ENCODE results near the gene TESMIN.

Gene TESMIN

DNA sequence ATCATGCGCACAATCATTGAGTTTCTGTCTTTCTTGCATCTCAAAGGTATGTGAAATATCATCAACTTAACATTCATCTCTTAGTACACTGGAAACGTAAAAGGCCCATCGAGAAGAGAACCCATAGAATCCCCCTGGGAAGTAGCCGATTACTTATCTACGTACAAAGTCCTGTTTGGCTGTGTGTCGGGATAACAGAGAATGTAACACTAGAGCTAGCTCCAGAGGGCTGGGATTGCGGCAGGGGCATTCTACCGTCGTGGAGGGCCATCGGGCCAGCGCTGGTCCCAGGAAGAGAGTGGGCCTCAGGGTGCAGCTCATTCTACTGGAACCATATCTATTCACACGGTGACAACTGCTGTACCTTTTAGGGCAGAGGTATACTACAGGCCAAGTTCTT lies 62.4 kb downstream of the TESMIN start:
- no peak overlapping the region for H3K9ac ChIP-seq (ENCODE audit: insufficient read length)
- DNase-seq (ENCODE audit: low read depth, low spot score), result no peak
- H3K36me3 ChIP-seq (ENCODE audit: insufficient read depth, low read length), result no peaks in the 10 kb centered on the region
- H3K4me3 ChIP-seq, result no peak overlapping the region
- H3K27ac ChIP-seq, result no peak overlapping the region
- no peaks in the 10 kb centered on the region for H3K9me3 ChIP-seq (ENCODE audit: low read depth, low read length)
- TF ChIP-seq POLR2AphosphoS5 (IDR thresholded peaks at IDR 0.05; ENCODE audit: borderline replicate concordance, low read depth, low read length) (no peak), FOXP2 (optimal IDR thresholded peaks at IDR 0.05; ENCODE audit: control extremely low read depth, extremely low read length, insufficient read depth) (no peak), EZH2 (IDR thresholded peaks at IDR 0.05) (no peak)

DNA sequence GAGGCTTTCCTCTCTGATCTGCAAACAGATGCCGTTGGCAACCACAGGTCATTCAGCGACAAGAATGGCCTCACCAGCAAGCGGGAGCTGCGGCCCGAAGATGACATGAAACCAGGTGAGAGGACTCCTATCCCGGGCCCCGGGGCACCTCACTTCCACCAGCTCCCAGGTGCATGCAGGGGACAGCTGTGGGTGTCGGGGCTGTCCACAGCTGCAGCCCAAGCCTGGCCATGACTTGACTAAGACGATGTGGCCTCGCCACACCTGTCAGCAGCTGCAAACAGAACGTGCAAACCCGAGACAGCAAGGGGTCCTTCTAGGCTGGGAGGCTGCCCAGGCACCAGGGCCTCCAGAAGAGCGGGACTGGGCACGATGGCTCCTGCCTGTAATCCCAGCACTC lies 63.3 kb downstream of the TESMIN start:
- Histone ChIP-seq H3K27ac (no peak overlapping the region), H3K9ac (ENCODE audit: insufficient read length) (no peak overlapping the region), H3K36me3 (ENCODE audit: insufficient read depth, low read length) (no peaks in the 10 kb centered on the region), H3K4me3 (no peak overlapping the region), H3K9me3 (ENCODE audit: low read depth, low read length) (no peaks in the 10 kb centered on the region)
- no peak for DNase-seq (ENCODE audit: low read depth, low spot score)
- no peak for TF ChIP-seq FOXP2 (optimal IDR thresholded peaks at IDR 0.05; ENCODE audit: control extremely low read depth, extremely low read length, insufficient read depth)
- no peak for TF ChIP-seq POLR2AphosphoS5 (IDR thresholded peaks at IDR 0.05; ENCODE audit: borderline replicate concordance, low read depth, low read length)
- no peak for TF ChIP-seq EZH2 (IDR thresholded peaks at IDR 0.05)

DNA sequence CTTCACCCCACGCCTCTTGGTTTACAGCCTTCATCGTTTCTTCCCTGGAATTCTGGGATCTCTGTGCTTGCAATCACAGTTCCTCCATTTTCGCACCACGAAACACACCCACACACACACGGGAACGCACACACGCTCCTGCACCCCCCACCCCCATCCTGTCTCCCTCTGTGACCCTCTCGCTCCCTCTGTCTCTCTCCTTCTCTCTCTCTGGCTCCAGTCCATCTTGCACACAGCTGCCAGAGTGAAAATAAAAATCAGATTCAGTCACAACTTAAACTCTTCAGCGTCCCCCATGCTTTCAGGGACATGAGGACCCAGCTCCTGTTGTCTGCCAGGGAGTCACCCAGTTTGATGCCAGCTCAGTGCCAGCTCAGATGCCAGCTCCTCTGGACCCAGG lies 64.0 kb downstream of the TESMIN start:
- H3K36me3 ChIP-seq (ENCODE audit: insufficient read depth, low read length), result no peaks in the 10 kb centered on the region
- no peak for DNase-seq (ENCODE audit: low read depth, low spot score)
- H3K27ac ChIP-seq, result no peak overlapping the region
- no peak overlapping the region for H3K9ac ChIP-seq (ENCODE audit: insufficient read length)
- no peaks in the 10 kb centered on the region for H3K9me3 ChIP-seq (ENCODE audit: low read depth, low read length)
- TF ChIP-seq FOXP2 (optimal IDR thresholded peaks at IDR 0.05; ENCODE audit: control extremely low read depth, extremely low read length, insufficient read depth) (no peak), POLR2AphosphoS5 (IDR thresholded peaks at IDR 0.05; ENCODE audit: borderline replicate concordance, low read depth, low read length) (no peak), EZH2 (IDR thresholded peaks at IDR 0.05) (no peak)
- no peak overlapping the region for H3K4me3 ChIP-seq

DNA sequence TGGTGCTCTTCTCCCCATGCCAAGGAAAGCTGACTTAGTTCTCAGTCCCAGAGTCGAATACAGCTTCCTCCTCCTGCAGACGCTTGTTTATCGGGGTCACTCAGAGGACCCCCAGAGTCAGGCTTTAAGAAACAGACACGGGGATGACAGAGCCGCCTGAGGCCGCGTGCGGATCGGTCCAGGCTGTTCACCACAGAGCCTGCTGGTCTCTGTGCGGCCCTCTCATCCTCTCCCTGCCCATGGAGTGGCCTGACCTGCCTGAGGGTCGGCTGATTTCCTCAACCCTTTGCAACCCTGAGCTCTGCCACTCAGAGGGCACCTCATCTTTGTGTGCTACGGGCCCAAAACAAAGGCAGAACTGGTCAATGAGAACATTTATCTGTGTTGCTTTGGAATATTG lies 64.8 kb downstream of the TESMIN start:
- Histone ChIP-seq H3K4me3 (no peak overlapping the region), H3K27ac (no peak overlapping the region), H3K9me3 (ENCODE audit: low read depth, low read length) (no peaks in the 10 kb centered on the region), H3K36me3 (ENCODE audit: insufficient read depth, low read length) (no peaks in the 10 kb centered on the region), H3K9ac (ENCODE audit: insufficient read length) (no peak overlapping the region)
- TF ChIP-seq FOXP2 (optimal IDR thresholded peaks at IDR 0.05; ENCODE audit: control extremely low read depth, extremely low read length, insufficient read depth), result no peak
- TF ChIP-seq EZH2 (IDR thresholded peaks at IDR 0.05), result no peak
- TF ChIP-seq POLR2AphosphoS5 (IDR thresholded peaks at IDR 0.05; ENCODE audit: borderline replicate concordance, low read depth, low read length), result no peak
- DNase-seq (ENCODE audit: low read depth, low spot score), result no peak

DNA sequence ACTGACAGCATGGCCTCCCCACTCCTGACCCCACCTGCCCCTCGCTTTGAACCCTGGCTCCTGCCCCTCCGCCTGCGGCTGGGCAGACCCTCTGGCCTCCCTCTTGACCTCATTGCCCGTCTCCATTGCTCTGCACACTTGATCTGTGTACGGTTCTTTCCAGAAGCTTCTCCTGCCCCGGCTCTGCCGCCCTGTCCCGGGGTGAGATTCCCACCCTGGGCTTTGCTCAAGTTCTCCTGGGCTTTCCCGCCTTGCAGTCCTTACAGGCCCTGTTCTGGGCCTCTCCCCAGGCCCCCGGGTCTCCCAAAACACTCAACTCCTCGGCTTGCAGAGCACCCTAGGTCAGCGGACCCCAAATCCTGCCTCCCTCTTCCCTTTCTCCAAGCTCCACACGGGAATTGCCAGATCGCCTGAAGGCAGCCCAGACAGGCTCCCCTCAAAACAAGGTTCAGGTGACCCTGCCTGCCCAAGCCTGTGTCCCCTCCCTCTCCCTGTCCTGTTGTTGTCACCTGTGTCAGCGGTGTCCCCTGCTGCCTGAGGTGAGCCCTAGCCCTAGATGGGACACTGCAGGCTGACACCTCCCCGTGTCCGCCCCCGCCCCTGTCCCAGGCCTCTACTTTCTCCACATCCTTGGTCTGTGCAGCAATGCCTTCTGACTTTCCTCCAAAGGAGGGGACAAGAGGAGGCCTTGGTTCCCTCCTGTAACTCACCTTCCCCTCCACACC lies 65.5 kb downstream of the TESMIN start:
- no peak overlapping the region for H3K9ac ChIP-seq (ENCODE audit: insufficient read length)
- TF ChIP-seq POLR2AphosphoS5 (IDR thresholded peaks at IDR 0.05; ENCODE audit: borderline replicate concordance, low read depth, low read length), result no peak
- TF ChIP-seq FOXP2 (optimal IDR thresholded peaks at IDR 0.05; ENCODE audit: control extremely low read depth, extremely low read length, insufficient read depth), result no peak
- TF ChIP-seq EZH2 (IDR thresholded peaks at IDR 0.05), result no peak
- H3K27ac ChIP-seq, result no peak overlapping the region
- DNase-seq (ENCODE audit: low read depth, low spot score), result no peak
- H3K9me3 ChIP-seq (ENCODE audit: low read depth, low read length), result no peaks in the 10 kb centered on the region
- H3K4me3 ChIP-seq, result no peak overlapping the region
- H3K36me3 ChIP-seq (ENCODE audit: insufficient read depth, low read length), result no peaks in the 10 kb centered on the region

DNA sequence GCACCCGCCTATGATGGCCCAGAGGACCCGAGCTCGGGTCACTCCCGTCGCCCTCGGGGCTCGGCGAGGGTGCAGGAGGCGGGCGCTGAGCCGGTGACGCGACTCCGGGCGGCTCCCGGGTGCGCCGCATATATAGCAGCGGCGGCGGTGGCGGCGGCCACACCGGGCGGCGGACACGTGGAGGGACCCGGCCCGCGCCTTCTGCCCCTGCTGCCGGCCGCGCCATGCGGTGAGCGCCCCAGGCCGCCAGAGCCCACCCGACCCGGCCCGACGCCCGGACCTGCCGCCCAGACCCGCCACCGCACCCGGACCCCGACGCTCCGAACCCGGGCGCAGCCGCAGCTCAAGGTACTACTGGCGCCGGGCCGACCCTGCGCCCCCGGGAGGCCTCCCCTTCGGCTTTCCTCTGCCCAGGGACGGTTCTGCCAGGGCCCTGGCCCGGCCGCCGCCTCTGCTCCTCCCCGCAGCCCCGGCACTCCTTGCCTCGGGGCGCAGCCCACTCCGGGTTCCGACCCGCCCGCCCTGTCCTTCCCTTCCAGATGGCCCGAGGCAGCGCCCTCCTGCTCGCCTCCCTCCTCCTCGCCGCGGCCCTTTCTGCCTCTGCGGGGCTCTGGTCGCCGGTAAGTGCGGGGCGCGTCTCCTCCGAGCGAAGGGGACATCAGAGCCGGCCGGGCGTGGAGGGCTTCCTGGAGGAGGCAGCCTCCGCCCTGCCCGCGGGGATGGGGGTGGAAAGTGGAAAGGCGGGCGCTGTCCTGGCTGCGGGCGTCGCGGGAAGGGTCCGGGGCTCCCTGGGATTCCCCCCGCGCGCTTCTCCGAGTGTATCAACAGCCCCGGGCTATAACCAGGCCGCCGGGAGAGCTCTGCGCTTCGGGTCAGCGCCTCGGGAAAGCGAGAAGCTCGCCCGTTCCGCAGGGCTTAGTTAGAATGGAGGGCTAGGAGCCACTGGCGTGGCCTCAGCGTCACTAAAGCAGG lies 66.6 kb downstream of the TESMIN start, which contains the start of gene GAL:
Gene GAL (plus strand): TSS at position 160 of the 972 bp plus-strand sequence. CDS start 380 bp downstream, at position 540.
- H3K27ac ChIP-seq, result no peak within 1 kb of the TSS
- no peaks in the 10 kb centered on the region for H3K36me3 ChIP-seq (ENCODE audit: insufficient read depth, low read length)
- no peak for DNase-seq (ENCODE audit: low read depth, low spot score)
- peak within 1 kb of the TSS; percentile 33 for H3K4me3 ChIP-seq
- H3K9ac ChIP-seq (ENCODE audit: insufficient read length), result no peak within 1 kb of the TSS
- TF ChIP-seq POLR2AphosphoS5 (IDR thresholded peaks at IDR 0.05; ENCODE audit: borderline replicate concordance, low read depth, low read length), result no peak
- TF ChIP-seq EZH2 (IDR thresholded peaks at IDR 0.05), result no peak
- TF ChIP-seq FOXP2 (optimal IDR thresholded peaks at IDR 0.05; ENCODE audit: control extremely low read depth, extremely low read length, insufficient read depth), result no peak
- H3K9me3 ChIP-seq (ENCODE audit: low read depth, low read length), result no peaks in the 10 kb centered on the region

DNA sequence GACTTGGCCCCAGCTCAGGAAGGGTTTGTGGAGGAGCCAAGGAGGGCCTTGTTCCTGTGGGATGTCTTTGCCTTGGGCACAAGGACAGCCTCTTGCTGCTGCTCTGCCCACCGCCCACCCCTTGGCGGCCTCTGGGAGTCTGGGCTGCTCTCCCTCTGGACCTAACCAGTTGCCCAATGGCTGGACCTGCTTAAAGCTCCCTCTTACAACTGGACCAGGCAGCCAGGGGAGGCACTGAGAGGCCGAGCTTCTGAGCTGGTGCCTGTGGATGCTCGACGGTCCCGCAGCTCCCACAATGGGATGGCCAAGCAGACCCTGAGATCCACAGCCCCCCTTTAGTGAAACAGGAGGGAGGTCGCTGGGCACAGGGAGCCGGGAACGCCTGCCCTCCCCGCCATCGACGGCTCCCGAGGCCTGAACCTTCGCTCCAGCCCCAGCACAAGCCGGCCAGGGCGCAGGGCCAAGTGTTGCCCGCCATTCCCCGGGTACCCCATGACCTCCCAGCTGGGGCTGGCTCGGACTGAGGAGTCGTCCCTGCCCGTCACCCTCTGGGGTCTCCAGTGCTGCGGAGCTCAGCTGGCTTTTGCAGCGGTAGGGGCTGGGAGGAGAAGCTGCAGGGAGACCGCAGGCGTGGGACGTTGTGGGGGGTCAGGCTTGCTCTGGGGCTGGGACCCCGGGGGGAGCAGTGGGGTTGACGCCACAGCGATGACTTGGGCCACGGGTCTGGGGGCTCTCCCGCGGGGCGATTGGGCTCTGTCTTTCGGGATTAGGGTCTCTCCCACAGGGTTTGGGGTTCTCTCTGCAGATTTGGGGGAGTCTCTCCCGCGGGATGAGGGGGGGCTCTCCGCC lies 67.6 kb downstream of the TESMIN start:
- no peaks in the 10 kb centered on the region for H3K36me3 ChIP-seq (ENCODE audit: insufficient read depth, low read length)
- H3K4me3 ChIP-seq, result peak overlapping the region; percentile 33
- no peak overlapping the region for H3K27ac ChIP-seq
- DNase-seq (ENCODE audit: low read depth, low spot score), result no peak
- no peak overlapping the region for H3K9ac ChIP-seq (ENCODE audit: insufficient read length)
- no peak for TF ChIP-seq FOXP2 (optimal IDR thresholded peaks at IDR 0.05; ENCODE audit: control extremely low read depth, extremely low read length, insufficient read depth)
- no peak for TF ChIP-seq POLR2AphosphoS5 (IDR thresholded peaks at IDR 0.05; ENCODE audit: borderline replicate concordance, low read depth, low read length)
- no peak for TF ChIP-seq EZH2 (IDR thresholded peaks at IDR 0.05)
- H3K9me3 ChIP-seq (ENCODE audit: low read depth, low read length), result no peaks in the 10 kb centered on the region

All from SK-N-MC (cell line).